RWPE2 (cell line): ENCODE data around the gene ZNF467.

Experiments
- ATAC-seq: fragments of 200-7000 bp; cut with Tn5 transposase; 3 replicates; pipeline ENCODE4 v1.9.1; 2021; ENCODE audit warnings: low read depth
- DNase-seq: peaks from one replicate; pipeline ENCODE4 v3.0.0-alpha.2; 2020; ENCODE audit warnings: low spot score
- H3K27ac ChIP-seq: fragments of 450-650 bp; 2 replicates; pipeline ENCODE4 v1.5.1; 2017; ENCODE audit warnings: mild to moderate bottlenecking; ENCODE audit not compliant: poor library complexity, severe bottlenecking
- H3K27me3 ChIP-seq: fragments of 250-450 bp; sonication (Bioruptor Pico); 2 replicates; pipeline ENCODE4 v1.5.1; 2021; ENCODE audit warnings: mild to moderate bottlenecking, moderate library complexity; ENCODE audit not compliant: insufficient read depth, poor library complexity, severe bottlenecking
- H3K36me3 ChIP-seq: fragments of 250-450 bp; sonication (Bioruptor Pico); 2 replicates; pipeline ENCODE4 v1.5.1; 2020; ENCODE audit warnings: low read depth, mild to moderate bottlenecking, moderate library complexity
- H3K4me1 ChIP-seq: fragments of 250-450 bp; sonication (Bioruptor Pico); 2 replicates; pipeline ENCODE4 v1.5.1; 2021; ENCODE audit warnings: mild to moderate bottlenecking, moderate library complexity; ENCODE audit not compliant: insufficient read depth, poor library complexity, severe bottlenecking
- H3K4me3 ChIP-seq: fragments of 250-450 bp; sonication (Bioruptor Pico); 2 replicates; pipeline ENCODE4 v1.5.1; 2021; ENCODE audit warnings: mild to moderate bottlenecking, moderate library complexity; ENCODE audit not compliant: severe bottlenecking
- H3K9me3 ChIP-seq: fragments of 250-450 bp; sonication (Bioruptor Pico); 2 replicates; pipeline ENCODE4 v1.5.1; 2021; ENCODE audit warnings: mild to moderate bottlenecking, moderate library complexity; ENCODE audit not compliant: severe bottlenecking
- CTCF ChIP-seq: fragments of 450-650 bp; IDR thresholded peaks from one replicate; pipeline ENCODE4 v1.5.1; 2017; ENCODE audit warnings: mild to moderate bottlenecking, moderate library complexity; ENCODE audit not compliant: poor library complexity, severe bottlenecking

ZNF467 gene

GRCh38 chr7:149752646-149753045 lies 20.7 kb downstream of the ZNF467 start:
- ATAC-seq (no peak), DNase-seq (no peak)
- TF ChIP-seq CTCF, result no peak
- Histone ChIP-seq H3K4me3 (no peak overlapping the region), H3K4me1 (no peaks in the 10 kb centered on the region), H3K9me3 (no peaks in the 10 kb centered on the region), H3K36me3 (no peaks in the 10 kb centered on the region), H3K27ac (no peak overlapping the region), H3K27me3 (no peaks in the 10 kb centered on the region)

GRCh38 chr7:149751043-149751775 lies 22.2 kb downstream of the ZNF467 start:
- Histone ChIP-seq H3K27ac (no peak overlapping the region), H3K4me3 (no peak overlapping the region), H3K27me3 (no peaks in the 10 kb centered on the region), H3K9me3 (no peaks in the 10 kb centered on the region), H3K36me3 (no peaks in the 10 kb centered on the region), H3K4me1 (no peaks in the 10 kb centered on the region)
- no peak for TF ChIP-seq CTCF
- ATAC-seq (no peak), DNase-seq (no peak)

DNA sequence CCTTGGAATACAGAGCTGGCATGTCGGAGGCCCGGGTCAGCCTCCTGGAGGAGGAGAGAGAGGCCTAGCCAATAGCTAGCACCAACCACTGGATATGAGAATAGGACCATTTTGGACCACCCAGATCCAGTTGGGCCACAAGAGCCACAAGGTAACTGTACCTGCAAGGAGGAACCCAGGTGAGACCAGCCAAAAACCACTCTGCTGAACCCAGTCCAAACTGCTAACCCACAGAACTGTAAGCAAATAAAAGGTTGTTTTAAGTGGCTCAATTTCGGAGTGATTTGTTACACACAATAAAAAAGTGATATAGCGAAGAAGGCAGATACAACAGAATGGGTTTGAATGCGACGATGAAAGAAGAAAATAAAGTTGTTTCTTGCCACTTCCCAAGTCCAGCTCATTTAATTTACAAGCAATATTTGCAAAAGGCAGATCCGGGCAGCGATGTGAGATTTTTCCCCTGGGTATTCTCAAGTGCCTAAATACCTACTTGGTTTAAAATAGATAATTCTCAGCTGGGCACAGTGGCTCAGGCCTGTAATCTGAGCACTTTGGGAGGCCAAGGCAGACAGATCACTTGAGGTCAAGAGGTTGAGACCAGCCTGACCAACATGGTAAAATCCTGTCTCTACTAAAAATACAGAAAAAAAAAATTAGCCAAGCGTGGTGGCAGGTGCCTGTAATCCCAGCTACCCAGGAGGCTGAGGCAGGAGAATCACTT lies 23.1 kb downstream of the ZNF467 start:
- ATAC-seq (no peak), DNase-seq (no peak)
- H3K4me1 ChIP-seq, result no peaks in the 10 kb centered on the region
- H3K36me3 ChIP-seq, result no peaks in the 10 kb centered on the region
- TF ChIP-seq CTCF, result no peak
- H3K9me3 ChIP-seq, result no peaks in the 10 kb centered on the region
- H3K27ac ChIP-seq, result no peak overlapping the region
- no peaks in the 10 kb centered on the region for H3K27me3 ChIP-seq
- H3K4me3 ChIP-seq, result no peak overlapping the region

- Histone ChIP-seq H3K4me3 (no peak overlapping the region), H3K27me3 (no peaks in the 10 kb centered on the region), H3K9me3 (no peaks in the 10 kb centered on the region), H3K36me3 (no peaks in the 10 kb centered on the region), H3K27ac (no peak overlapping the region), H3K4me1 (no peaks in the 10 kb centered on the region)
- DNase-seq, result no peak
- no peak for ATAC-seq
- no peak for TF ChIP-seq CTCF
These were observed 25.1 kb downstream of the ZNF467 start for GRCh38 chr7:149748076-149748874.
